Neutrophil (primary cell): ENCODE results near the gene MTX3.

ENCODE experiments used
- H3K27ac ChIP-seq: fragments of 200-600 bp; sonication (generic); 2 replicates; pipeline ENCODE4 v1.5.1; 2016; ENCODE audit warnings: mild to moderate bottlenecking, moderate library complexity
- H3K27me3 ChIP-seq: fragments of 200-600 bp; sonication (generic); 2 replicates; pipeline ENCODE4 v1.6.0; 2016; ENCODE audit warnings: mild to moderate bottlenecking
- H3K36me3 ChIP-seq: fragments of 200-600 bp; sonication (generic); 2 replicates; pipeline ENCODE4 v1.5.1; 2017
- H3K4me1 ChIP-seq, 2 experiments: fragments of 200-600 bp in 1 of 2; sonication (generic) in 1 of 2; 1 replicate in 1 of 2; 2 replicates in 1 of 2; pipeline versions ENCODE4 v1.5.1 to v1.6.1; 2013 to 2016; ENCODE audit warnings: low read depth in 1 of 2, low read length in 1 of 2, mild to moderate bottlenecking in 1 of 2, moderate library complexity in 1 of 2; ENCODE audit not compliant: control insufficient read depth in 1 of 2, insufficient read depth in 1 of 2
- H3K4me3 ChIP-seq, 2 experiments: fragments of 200-600 bp in 1 of 2; sonication (generic) in 1 of 2; 1 replicate in 1 of 2; 2 replicates in 1 of 2; pipeline ENCODE4 v1.5.1; 2013 to 2016; ENCODE audit warnings: low read depth in 1 of 2, low read length in 1 of 2, mild to moderate bottlenecking in 1 of 2, moderate library complexity in 1 of 2
- H3K9me3 ChIP-seq: fragments of 200-600 bp; sonication (generic); 2 replicates; pipeline ENCODE4 v1.5.1; 2016
- TF ChIP-seq, protein P1 (sequence below): fragments of 200-600 bp; sonication (generic); IDR thresholded peaks from 2 replicates; pipeline ENCODE4 v1.5.1; 2016; ENCODE audit warnings: antibody characterized with exemption

The MTX3 gene

GRCh38 chr5:79963261-79964061 lies 27.6 kb downstream of the MTX3 start:
- H3K36me3 ChIP-seq: no peaks in the 10 kb centered on the region
- H3K4me3 ChIP-seq: no peak overlapping the region
- H3K27me3 ChIP-seq: peaks cover 30% of the 10 kb centered on the region
- no peaks in the 10 kb centered on the region for H3K4me1 ChIP-seq
- TF ChIP-seq, protein P1, sequence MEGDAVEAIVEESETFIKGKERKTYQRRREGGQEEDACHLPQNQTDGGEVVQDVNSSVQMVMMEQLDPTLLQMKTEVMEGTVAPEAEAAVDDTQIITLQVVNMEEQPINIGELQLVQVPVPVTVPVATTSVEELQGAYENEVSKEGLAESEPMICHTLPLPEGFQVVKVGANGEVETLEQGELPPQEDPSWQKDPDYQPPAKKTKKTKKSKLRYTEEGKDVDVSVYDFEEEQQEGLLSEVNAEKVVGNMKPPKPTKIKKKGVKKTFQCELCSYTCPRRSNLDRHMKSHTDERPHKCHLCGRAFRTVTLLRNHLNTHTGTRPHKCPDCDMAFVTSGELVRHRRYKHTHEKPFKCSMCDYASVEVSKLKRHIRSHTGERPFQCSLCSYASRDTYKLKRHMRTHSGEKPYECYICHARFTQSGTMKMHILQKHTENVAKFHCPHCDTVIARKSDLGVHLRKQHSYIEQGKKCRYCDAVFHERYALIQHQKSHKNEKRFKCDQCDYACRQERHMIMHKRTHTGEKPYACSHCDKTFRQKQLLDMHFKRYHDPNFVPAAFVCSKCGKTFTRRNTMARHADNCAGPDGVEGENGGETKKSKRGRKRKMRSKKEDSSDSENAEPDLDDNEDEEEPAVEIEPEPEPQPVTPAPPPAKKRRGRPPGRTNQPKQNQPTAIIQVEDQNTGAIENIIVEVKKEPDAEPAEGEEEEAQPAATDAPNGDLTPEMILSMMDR: no peak
- no peak overlapping the region for H3K27ac ChIP-seq
- H3K9me3 ChIP-seq: no peaks in the 10 kb centered on the region

GRCh38 chr5:79962575-79963222 lies 28.4 kb downstream of the MTX3 start:
- TF ChIP-seq, protein P1: no peak
- H3K36me3 ChIP-seq: no peaks in the 10 kb centered on the region
- peaks cover 23% of the 10 kb centered on the region for H3K27me3 ChIP-seq
- no peaks in the 10 kb centered on the region for H3K9me3 ChIP-seq
- H3K4me1 ChIP-seq: no peaks in the 10 kb centered on the region
- no peak overlapping the region for H3K27ac ChIP-seq
- H3K4me3 ChIP-seq: no peak overlapping the region

- no peaks in the 10 kb centered on the region for H3K9me3 ChIP-seq
- no peak overlapping the region for H3K27ac ChIP-seq
- peaks cover 15% of the 10 kb centered on the region for H3K27me3 ChIP-seq
- H3K4me1 ChIP-seq: no peaks in the 10 kb centered on the region
- H3K4me3 ChIP-seq: no peak overlapping the region
- H3K36me3 ChIP-seq: no peaks in the 10 kb centered on the region
- TF ChIP-seq, protein P1: no peak
These were observed 29.1 kb downstream of the MTX3 start for GRCh38 chr5:79961716-79962574.

DNA sequence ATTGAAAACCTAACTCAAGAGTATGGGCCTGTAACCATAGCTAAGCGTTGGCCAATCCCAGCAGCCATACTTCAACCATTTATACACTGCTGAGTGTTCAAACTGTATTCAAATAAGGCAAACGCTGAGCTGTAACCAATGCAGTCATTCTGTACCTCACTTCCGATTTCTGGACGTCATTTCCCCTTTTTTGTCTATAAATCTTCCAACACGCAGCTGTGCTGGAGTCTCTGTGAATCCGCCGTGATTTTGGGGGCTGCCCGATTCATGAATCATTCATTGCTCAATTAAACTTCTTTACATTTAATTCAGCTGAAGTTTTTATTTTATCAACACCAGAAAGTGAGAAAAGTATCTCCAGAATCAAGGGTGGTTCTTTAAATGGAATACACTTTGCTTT lies 31.7 kb downstream of the MTX3 start:
- TF ChIP-seq, protein P1: no peak
- Histone ChIP-seq H3K27ac (no peak overlapping the region), H3K4me1 (no peaks in the 10 kb centered on the region), H3K27me3 (no peaks in the 10 kb centered on the region), H3K36me3 (no peaks in the 10 kb centered on the region), H3K9me3 (no peaks in the 10 kb centered on the region), H3K4me3 (no peak overlapping the region)

GRCh38 chr5:79955941-79956670 lies 35.0 kb downstream of the MTX3 start:
- TF ChIP-seq, protein P1: no peak
- no peak overlapping the region for H3K27ac ChIP-seq
- no peaks in the 10 kb centered on the region for H3K36me3 ChIP-seq
- H3K4me3 ChIP-seq: no peak overlapping the region
- H3K4me1 ChIP-seq: no peaks in the 10 kb centered on the region
- no peaks in the 10 kb centered on the region for H3K9me3 ChIP-seq
- H3K27me3 ChIP-seq: peaks cover 6% of the 10 kb centered on the region
